ENCODE data around the gene WNT4.

DNA sequence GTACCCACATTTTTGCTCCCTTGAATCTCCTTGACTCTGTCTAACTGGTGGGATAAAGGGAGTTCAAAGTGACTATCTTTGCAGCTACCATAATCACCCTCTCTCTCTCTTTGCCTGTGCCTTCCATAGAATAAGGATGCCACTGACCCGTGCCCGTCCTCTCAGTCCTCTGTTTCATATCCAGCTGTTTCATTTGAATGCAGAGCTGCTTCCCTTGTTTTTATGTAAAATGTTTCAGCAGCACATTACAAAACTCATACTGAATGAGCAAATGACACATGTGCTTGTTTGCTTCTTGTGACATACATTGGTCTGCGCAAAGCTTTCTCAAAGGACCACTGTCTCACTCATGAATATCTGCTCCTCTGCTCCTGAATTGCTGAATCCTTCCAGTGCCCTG is 52.0 kb downstream of the WNT4 start:
- no peak for TF ChIP-seq EZH2 (IDR thresholded peaks at IDR 0.05)
- TF ChIP-seq POLR2A (IDR thresholded peaks at IDR 0.05; ENCODE audit: borderline replicate concordance, extremely low read depth, insufficient read depth, insufficient read length), result no peak
- TF ChIP-seq POLR2AphosphoS5 (IDR thresholded peaks at IDR 0.05; ENCODE audit: low read depth, low read length), result no peak
- no peak for TF ChIP-seq SP1 (IDR thresholded peaks at IDR 0.05; ENCODE audit: low read depth)
- TF ChIP-seq, protein P1, sequence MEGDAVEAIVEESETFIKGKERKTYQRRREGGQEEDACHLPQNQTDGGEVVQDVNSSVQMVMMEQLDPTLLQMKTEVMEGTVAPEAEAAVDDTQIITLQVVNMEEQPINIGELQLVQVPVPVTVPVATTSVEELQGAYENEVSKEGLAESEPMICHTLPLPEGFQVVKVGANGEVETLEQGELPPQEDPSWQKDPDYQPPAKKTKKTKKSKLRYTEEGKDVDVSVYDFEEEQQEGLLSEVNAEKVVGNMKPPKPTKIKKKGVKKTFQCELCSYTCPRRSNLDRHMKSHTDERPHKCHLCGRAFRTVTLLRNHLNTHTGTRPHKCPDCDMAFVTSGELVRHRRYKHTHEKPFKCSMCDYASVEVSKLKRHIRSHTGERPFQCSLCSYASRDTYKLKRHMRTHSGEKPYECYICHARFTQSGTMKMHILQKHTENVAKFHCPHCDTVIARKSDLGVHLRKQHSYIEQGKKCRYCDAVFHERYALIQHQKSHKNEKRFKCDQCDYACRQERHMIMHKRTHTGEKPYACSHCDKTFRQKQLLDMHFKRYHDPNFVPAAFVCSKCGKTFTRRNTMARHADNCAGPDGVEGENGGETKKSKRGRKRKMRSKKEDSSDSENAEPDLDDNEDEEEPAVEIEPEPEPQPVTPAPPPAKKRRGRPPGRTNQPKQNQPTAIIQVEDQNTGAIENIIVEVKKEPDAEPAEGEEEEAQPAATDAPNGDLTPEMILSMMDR (IDR thresholded peaks at IDR 0.05 in 2 of 3, conservative IDR thresholded peaks at IDR 0.05 in 1 of 3; ENCODE audit: borderline replicate concordance in 1 of 3, insufficient read depth in 1 of 3, low read depth in 2 of 3, low read length in 2 of 3), result no peak
- TF ChIP-seq ZFX (IDR thresholded peaks at IDR 0.05), result no peak
- TF ChIP-seq ZNF274 (IDR thresholded peaks at IDR 0.05; ENCODE audit: low read depth, low read length), result no peak
- no peak for TF ChIP-seq YY1 (IDR thresholded peaks at IDR 0.05; ENCODE audit: extremely low read depth, insufficient replicate concordance, low read depth, low read length)
- TF ChIP-seq, protein P2, sequence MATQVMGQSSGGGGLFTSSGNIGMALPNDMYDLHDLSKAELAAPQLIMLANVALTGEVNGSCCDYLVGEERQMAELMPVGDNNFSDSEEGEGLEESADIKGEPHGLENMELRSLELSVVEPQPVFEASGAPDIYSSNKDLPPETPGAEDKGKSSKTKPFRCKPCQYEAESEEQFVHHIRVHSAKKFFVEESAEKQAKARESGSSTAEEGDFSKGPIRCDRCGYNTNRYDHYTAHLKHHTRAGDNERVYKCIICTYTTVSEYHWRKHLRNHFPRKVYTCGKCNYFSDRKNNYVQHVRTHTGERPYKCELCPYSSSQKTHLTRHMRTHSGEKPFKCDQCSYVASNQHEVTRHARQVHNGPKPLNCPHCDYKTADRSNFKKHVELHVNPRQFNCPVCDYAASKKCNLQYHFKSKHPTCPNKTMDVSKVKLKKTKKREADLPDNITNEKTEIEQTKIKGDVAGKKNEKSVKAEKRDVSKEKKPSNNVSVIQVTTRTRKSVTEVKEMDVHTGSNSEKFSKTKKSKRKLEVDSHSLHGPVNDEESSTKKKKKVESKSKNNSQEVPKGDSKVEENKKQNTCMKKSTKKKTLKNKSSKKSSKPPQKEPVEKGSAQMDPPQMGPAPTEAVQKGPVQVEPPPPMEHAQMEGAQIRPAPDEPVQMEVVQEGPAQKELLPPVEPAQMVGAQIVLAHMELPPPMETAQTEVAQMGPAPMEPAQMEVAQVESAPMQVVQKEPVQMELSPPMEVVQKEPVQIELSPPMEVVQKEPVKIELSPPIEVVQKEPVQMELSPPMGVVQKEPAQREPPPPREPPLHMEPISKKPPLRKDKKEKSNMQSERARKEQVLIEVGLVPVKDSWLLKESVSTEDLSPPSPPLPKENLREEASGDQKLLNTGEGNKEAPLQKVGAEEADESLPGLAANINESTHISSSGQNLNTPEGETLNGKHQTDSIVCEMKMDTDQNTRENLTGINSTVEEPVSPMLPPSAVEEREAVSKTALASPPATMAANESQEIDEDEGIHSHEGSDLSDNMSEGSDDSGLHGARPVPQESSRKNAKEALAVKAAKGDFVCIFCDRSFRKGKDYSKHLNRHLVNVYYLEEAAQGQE (IDR thresholded peaks at IDR 0.05; ENCODE audit: low read depth), result no peak
- TF ChIP-seq SIN3A (IDR thresholded peaks at IDR 0.05; ENCODE audit: low read depth), result no peak
- TF ChIP-seq, protein P3, sequence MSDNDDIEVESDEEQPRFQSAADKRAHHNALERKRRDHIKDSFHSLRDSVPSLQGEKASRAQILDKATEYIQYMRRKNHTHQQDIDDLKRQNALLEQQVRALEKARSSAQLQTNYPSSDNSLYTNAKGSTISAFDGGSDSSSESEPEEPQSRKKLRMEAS (IDR thresholded peaks at IDR 0.05), result no peak

Data from HCT116 (cell line).